ENCODE measurements around the gene MTMR6.

DNA sequence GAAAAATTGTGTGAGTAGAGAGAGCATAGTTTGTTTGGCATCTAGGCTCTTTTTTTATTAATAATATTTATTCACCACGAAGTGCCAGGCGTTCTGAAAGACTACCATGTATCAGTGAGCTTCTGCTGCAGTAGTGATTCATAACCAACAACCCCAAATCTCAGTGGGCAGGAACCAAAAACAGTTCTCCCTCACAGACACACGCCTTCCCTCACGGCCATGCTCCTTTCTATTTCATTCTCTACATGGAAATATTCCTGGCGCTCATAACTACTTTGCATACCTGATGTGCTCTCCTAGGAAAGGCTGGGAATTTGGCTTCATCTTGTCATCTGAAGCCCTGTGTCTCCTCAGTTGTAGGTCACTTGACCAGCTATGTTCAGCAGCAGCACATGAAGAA, 88.6 kb downstream of the MTMR6 start:
- TF ChIP-seq EZH2phosphoT487 (IDR thresholded peaks at IDR 0.05; ENCODE audit: low read length) = no peak
- TF ChIP-seq, protein P1, sequence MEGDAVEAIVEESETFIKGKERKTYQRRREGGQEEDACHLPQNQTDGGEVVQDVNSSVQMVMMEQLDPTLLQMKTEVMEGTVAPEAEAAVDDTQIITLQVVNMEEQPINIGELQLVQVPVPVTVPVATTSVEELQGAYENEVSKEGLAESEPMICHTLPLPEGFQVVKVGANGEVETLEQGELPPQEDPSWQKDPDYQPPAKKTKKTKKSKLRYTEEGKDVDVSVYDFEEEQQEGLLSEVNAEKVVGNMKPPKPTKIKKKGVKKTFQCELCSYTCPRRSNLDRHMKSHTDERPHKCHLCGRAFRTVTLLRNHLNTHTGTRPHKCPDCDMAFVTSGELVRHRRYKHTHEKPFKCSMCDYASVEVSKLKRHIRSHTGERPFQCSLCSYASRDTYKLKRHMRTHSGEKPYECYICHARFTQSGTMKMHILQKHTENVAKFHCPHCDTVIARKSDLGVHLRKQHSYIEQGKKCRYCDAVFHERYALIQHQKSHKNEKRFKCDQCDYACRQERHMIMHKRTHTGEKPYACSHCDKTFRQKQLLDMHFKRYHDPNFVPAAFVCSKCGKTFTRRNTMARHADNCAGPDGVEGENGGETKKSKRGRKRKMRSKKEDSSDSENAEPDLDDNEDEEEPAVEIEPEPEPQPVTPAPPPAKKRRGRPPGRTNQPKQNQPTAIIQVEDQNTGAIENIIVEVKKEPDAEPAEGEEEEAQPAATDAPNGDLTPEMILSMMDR (IDR thresholded peaks at IDR 0.05; ENCODE audit: low read length) = no peak
- TF ChIP-seq EZH2 (optimal IDR thresholded peaks at IDR 0.05; ENCODE audit: low read depth, low read length) = no peak

Data from MM.1S (cell line).